Adrenal gland (tissue), 12 donors: ENCODE results near the gene CORO7. TPM values are rescaled to one million over a fixed set of nuclear protein-coding genes. Genes with fewer than 3 reads are reported as not detected.

ENCODE experiments used
- DNase-seq, 7 donors: peaks; one replicate each; pipeline ENCODE4 v3.0.0-alpha.2; 2019 to 2020
- H3K27ac ChIP-seq, 5 donors: fragments of 200-600 bp; sonication (generic) in 4 of 5; 1 replicate in 3 of 5; 2 replicates in 2 of 5; pipeline versions ENCODE4 v1.5.1 to v1.8.0; 2016 to 2020; ENCODE audit warnings: mild to moderate bottlenecking in 1 of 5
- H3K27me3 ChIP-seq: fragments of 200-600 bp; 2 replicates; pipeline ENCODE4 v1.8.0; 2021
- H3K36me3 ChIP-seq, 2 donors: fragments of 200-600 bp; replicated peaks in 1 of 2; 1 replicate in 1 of 2; 2 replicates in 1 of 2; pipeline versions ENCODE4 v1.5.1 to v1.8.0; 2018 to 2022
- H3K4me1 ChIP-seq, 2 donors: fragments of 200-600 bp; replicated peaks in 1 of 2; 1 replicate in 1 of 2; 2 replicates in 1 of 2; pipeline versions ENCODE4 v1.5.1 to v1.8.0; 2018 to 2021
- H3K4me3 ChIP-seq, 4 donors: fragments of 200-600 bp; sonication (generic) in 3 of 4; one replicate each; pipeline ENCODE4 v1.5.1; 2016 to 2018
- H3K9me3 ChIP-seq, 3 donors: fragments of 200-600 bp; sonication (generic) in 1 of 3; replicated peaks in 1 of 3; 1 replicate in 2 of 3; 2 replicates in 1 of 3; pipeline versions ENCODE4 v1.5.1 to v1.8.0; 2016 to 2021
- CTCF ChIP-seq, 6 experiments: fragments of 450-650 bp in 4 of 6; fragments of 200-600 bp in 2 of 6; sonication (generic) in 1 of 6; IDR thresholded peaks; 1 replicate in 5 of 6; 2 replicates in 1 of 6; pipeline versions ENCODE4 v1.5.1 to v1.8.0; 2016 to 2021; ENCODE audit warnings: antibody characterized with exemption in 6 of 6, mild to moderate bottlenecking in 2 of 6, moderate library complexity in 1 of 6
- POLR2A ChIP-seq, 2 donors: fragments of 450-650 bp; IDR thresholded peaks; one replicate each; pipeline ENCODE4 v1.6.1; 2017; ENCODE audit warnings: antibody characterized with exemption in 2 of 2, mild to moderate bottlenecking in 2 of 2, moderate library complexity in 1 of 2
- WGBS, 4 donors: extraction: QIAGEN DNeasy Blood & Tissue Kit in 2 of 4; methylation state at CpG; one replicate each; pipeline versions ENCODE4 v1.1.5 to v1.1.7; 2013 to 2017; 5-methylcytosine and 5-hydroxymethylcytosine counted together
- intact Hi-C, 2 donors: fragments of 100-400 bp; cut with DNase I; formaldehyde crosslinking; loops; one replicate each; pipeline versions ENCODE4 v1.14.1 to v1.15.0; 2022 to 2023
- polyA plus RNA-seq, 3 donors: library from polyadenylated mRNA; stranded (reverse); fragments of 200-250 nt in 2 of 3; fragments of 350-450 nt in 1 of 3; fragmentation: Illumina TruSeq in 1 of 3; extraction: RNeasy Lipid Tissue Mini Kit (QIAGEN cat#74804) in 1 of 3; gene quantifications; one replicate each; pipeline ENCODE4 v1.2.3, GENCODE V29; 2013 to 2014
- total RNA-seq, 9 donors: library from RNA; depleted of rRNA in 4 of 9; stranded (reverse); fragments of >200 nt in 4 of 9; fragments of 120-200 nt in 1 of 9; fragmentation: NEBNext Ultra II Directional in 1 of 9; extraction: Animal tissue kit (Norgen Biotek cat#: 25700) in 1 of 9; gene quantifications; one replicate each; pipeline versions ENCODE4 v1.1.0 to v1.2.4, GENCODE V29; 2013 to 2023
- donor health status: healthy with polysubstance abuse.
- donor health status: Bipolar disorder and iron deficiency.
- donor health status: DM: yes; HTN: yes; CAD: no.
- donor health status: DM: no; HTN: no; CAD: no.
- donor health status: DM: no; HTN: no; CAD: no.
- donor health status: DM: yes; HTN: yes; CAD: no.

Gene CORO7
- total and polyA plus RNA-seq, 12 donors, result 4.3 to 61.0 (median 34.7) TPM

- Histone ChIP-seq H3K9me3 (no peaks in the 10 kb centered on the region), H3K27me3 (no peaks in the 10 kb centered on the region), H3K27ac (peak overlapping the region; percentile 54 to 97 (median 89)), H3K4me3 (peak overlapping the region in 1 of 4 donors; percentile 23), H3K4me1 (peaks cover 79 to 88% of the 10 kb centered on the region in 2 donors), H3K36me3 (no peaks in the 10 kb centered on the region)
- intact Hi-C loops, result no loop called here
- peak in 6 of 7 donors; percentile 68 to 80 (median 75) for DNase-seq
- WGBS, 4 donors, result 39 to 68% (median 44%) methylated on average over 2 to 21 of the region's 21 CpGs
- no peak for TF ChIP-seq POLR2A (IDR thresholded peaks at IDR 0.05)
These were observed 93.1 kb downstream of the CORO7 start for GRCh38 chr16:4323071-4323844.

GRCh38 chr16:4322121-4323052 lies 94.0 kb downstream of the CORO7 start:
- DNase-seq, result no peak
- Histone ChIP-seq H3K27ac (peak overlapping the region in 4 of 5 donors; percentile 70 to 97 (median 90)), H3K4me1 (peaks cover 80 to 88% of the 10 kb centered on the region in 2 donors)

DNA sequence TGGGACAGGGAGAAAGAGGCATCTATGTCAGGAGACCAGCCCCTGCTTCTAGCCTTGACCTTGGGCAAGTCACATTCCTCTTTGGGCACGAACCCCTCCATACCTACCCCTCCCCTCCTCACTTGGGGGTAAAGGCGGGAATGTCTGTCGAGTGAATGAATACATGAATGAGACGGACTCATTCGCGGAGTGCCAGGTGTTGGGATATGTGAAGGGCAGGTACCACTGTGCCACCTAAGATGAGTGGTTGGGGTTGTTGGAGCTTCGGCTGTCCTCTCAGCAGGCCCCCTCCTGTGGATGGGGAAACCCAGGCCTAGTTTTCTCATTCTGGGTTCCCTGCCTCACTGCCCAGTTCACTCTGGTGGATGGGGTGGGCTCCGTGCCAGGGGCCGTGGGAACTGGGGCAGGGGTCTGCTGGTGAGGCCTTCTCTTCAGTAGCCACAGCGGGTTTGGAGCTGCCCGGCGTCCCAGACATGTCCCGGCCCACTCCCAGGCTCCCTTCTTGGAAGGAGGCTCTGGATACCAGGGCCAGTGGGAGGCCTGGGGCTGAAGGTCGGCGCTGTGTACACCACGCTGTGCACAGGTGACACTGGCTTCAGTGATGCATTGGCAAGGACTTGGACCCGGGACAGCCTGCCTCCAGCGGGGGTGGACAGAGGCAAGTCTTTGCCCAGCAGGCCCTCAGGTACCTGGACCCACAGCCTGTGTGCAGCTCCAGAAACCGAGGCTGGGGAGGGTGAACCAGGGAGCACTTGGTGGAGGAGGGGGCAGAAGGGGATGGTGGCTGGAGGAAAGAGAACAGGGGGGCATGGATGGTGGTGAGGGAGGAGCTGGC lies 94.9 kb downstream of the CORO7 start:
- no peak overlapping the region for H3K4me3 ChIP-seq
- peak overlapping the region; percentile 11 to 97 (median 83) for H3K27ac ChIP-seq
- no peaks in the 10 kb centered on the region for H3K27me3 ChIP-seq
- no peak for TF ChIP-seq CTCF (IDR thresholded peaks at IDR 0.05)
- no peak for TF ChIP-seq POLR2A (IDR thresholded peaks at IDR 0.05)
- peak in 2 of 7 donors; percentile 18 to 40 for DNase-seq
- WGBS, 4 donors, result 63 to 73% (median 70%) methylated on average over 9 to 19 of the region's 19 CpGs
- H3K36me3 ChIP-seq, result no peaks in the 10 kb centered on the region
- peaks cover 84 to 87% of the 10 kb centered on the region in 2 donors for H3K4me1 ChIP-seq
- intact Hi-C loops, result no loop called here
- no peaks in the 10 kb centered on the region for H3K9me3 ChIP-seq

More at GRCh38 chr16:4322121-4323052, 94.0 kb downstream of the CORO7 start:
- 76 to 80% (median 79%) methylated on average over 6 to 30 of the region's 30 CpGs for WGBS, 4 donors
- intact Hi-C loops, result no loop called here
- Histone ChIP-seq H3K27me3 (no peaks in the 10 kb centered on the region), H3K36me3 (no peaks in the 10 kb centered on the region), H3K4me3 (no peak overlapping the region), H3K9me3 (no peaks in the 10 kb centered on the region)
- no peak for TF ChIP-seq CTCF (IDR thresholded peaks at IDR 0.05)
- no peak for TF ChIP-seq POLR2A (IDR thresholded peaks at IDR 0.05)

DNA sequence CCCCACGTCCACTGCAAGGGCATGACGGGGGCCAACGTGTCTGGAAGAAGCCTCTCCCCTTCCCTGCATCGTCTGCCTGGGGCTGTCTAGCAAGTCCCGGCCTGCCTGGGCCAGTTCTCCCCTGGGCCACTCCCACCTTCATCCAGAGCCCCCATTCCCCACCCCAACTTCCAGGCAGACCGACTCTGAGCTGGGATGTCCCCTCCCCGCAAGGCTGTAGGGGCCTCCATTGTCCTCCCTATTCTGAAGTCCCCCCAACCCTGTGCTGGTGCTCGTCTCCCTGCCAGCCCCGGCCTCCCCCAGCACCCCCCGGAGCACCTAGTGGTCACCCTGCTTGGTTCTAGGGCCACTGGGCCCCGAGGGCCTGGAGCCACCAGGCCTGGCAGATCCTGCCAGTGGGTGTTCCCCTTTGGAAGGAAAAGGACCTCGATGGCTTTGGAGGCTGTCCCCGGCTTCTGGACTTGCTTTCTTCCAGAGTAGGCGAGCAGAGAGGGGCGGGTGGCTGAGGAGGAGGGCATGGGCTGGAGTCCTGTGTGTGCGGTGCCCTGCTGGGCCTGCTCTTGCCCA lies 95.7 kb downstream of the CORO7 start:
- Histone ChIP-seq H3K27ac (peak overlapping the region; percentile 11 to 97 (median 83)), H3K36me3 (no peaks in the 10 kb centered on the region), H3K27me3 (no peaks in the 10 kb centered on the region), H3K9me3 (no peaks in the 10 kb centered on the region), H3K4me1 (peaks cover 85 to 87% of the 10 kb centered on the region in 2 donors), H3K4me3 (peak overlapping the region in 1 of 4 donors; percentile 22)
- intact Hi-C loops, result no loop called here
- WGBS, 4 donors, result 51 to 75% (median 57%) methylated on average over 4 to 16 of the region's 16 CpGs
- DNase-seq, result peak in 3 of 7 donors; percentile 33 to 44 (median 41)
- TF ChIP-seq POLR2A (IDR thresholded peaks at IDR 0.05) (no peak), CTCF (IDR thresholded peaks at IDR 0.05) (no peak)
